GM12801 (cell line): ENCODE data around the gene PTX3.

ENCODE experiments used
- TF ChIP-seq, protein P1 (sequence below): IDR thresholded peaks from one replicate; pipeline ENCODE4 v1.5.1; 2011; ENCODE audit warnings: control low read depth; ENCODE audit not compliant: insufficient read length; ENCODE audit errors: extremely low read depth

The PTX3 gene

DNA sequence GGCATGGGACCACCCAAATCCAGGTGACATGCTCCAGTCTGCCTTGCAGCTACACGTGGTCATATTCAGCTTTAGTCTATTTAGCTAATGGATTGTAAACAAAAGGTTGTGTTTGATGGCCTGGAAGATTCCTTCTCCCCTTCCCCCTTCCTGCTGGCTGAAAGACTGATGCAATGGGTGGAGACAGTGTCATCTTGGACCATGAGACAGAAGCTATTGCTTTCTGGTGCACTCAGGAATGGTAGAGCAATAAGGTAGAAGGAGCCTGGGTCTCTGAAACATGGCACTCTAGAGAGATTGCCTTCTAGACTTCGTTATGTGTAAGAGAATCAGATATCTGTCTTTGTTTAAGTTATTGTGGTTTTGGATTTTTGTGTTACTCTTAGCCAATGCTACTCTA is 25.7 kb upstream of the PTX3 start:
- TF ChIP-seq, protein P1, sequence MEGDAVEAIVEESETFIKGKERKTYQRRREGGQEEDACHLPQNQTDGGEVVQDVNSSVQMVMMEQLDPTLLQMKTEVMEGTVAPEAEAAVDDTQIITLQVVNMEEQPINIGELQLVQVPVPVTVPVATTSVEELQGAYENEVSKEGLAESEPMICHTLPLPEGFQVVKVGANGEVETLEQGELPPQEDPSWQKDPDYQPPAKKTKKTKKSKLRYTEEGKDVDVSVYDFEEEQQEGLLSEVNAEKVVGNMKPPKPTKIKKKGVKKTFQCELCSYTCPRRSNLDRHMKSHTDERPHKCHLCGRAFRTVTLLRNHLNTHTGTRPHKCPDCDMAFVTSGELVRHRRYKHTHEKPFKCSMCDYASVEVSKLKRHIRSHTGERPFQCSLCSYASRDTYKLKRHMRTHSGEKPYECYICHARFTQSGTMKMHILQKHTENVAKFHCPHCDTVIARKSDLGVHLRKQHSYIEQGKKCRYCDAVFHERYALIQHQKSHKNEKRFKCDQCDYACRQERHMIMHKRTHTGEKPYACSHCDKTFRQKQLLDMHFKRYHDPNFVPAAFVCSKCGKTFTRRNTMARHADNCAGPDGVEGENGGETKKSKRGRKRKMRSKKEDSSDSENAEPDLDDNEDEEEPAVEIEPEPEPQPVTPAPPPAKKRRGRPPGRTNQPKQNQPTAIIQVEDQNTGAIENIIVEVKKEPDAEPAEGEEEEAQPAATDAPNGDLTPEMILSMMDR: no peak

DNA sequence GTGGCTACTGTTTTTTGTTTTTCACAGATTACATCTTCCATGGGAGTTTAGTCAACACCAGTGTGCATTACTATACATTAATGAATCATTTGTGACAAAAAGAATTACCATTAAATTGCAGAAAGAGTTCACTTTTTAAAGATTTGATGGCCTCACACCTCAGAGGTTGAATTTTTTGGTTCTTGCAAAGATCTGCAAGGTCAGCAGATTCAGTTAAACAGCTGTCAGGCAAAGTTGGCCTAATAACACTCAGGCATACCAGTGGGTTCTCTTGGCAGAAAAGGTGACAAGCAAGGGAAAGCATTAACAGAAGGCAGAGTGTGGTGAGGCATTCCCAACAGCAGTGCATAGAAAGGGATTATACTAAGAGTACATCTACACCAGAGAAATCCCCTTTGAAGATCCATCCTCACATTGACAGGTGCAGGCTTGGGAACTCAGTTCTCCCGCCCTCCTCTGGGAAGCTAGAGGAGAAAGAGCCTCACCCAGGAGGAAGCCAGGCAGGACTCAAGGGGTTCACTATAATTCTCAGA is 24.3 kb upstream of the PTX3 start:
- TF ChIP-seq, protein P1: no peak

DNA sequence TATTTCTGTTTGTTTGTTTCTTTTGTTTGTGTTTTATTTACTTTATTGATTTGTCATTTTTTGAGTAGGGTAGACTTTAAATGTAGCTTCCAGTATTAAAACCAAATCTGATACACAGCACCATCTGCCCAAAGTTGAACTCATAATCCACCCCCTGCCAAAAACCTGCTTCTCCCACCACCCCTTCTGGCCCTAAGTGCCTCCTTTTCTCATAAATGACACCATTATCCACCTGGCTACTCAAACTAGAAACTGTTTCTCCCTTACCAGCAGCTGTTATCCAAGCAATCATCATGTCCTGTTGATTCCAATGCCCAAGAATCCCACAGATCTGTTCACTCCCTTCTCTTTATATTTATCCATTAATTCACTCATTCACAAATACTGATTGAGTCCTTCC is 21.8 kb upstream of the PTX3 start:
- TF ChIP-seq, protein P1: no peak

DNA sequence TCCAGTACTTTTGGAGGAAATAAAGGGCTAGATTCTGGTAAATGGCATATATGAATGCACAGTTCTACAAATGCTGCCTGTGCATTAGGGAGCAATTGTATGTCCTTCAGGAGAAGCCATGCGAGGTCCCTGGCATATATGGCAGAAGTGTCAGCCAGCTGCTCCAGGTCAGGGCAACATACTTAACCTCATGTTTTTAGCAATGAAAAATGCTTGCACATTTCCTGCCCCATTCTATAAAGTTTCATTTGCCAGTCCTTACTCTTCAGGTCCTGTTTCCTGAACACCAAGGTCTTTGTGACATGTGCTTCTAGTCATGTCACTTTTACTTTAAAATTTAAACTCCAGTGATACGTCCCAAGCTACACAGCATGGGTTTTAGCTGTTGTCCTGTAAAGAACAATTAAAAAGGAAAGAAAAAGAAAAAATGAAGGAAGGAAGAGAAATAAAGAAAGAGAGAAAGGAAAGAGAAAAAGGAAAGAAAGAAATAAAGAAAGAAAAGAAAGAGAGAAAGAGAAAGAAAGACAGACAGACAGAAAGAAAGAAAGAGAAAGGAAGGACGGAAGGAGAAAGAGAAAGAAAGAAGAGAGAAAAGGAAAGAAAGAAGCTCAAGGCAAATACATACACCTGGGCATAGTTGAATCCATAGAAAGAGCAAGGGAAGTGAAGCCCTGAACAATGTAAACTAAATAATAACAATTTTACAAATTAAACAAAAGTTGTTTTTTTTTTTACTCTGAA is 20.1 kb upstream of the PTX3 start:
- TF ChIP-seq, protein P1: no peak

DNA sequence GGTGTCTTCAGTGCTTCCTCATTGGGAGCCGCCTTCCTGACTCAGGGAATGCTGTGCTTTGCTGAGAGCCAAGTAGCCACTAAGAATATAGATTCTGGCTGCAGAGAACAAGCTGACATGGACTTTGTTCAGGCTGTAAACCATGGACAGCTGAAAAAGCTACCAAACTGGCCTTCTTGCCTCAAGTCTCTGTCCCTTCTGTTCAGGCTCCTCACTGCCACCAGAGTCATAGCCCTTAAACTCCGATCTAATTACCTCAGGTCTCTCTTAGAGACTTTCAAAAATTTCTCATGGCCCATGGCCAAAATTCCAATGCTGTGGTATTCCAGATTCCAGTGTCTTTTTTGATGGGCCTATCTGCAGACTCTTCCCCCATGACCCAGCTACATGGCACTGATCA is 19.4 kb upstream of the PTX3 start:
- TF ChIP-seq, protein P1: no peak

DNA sequence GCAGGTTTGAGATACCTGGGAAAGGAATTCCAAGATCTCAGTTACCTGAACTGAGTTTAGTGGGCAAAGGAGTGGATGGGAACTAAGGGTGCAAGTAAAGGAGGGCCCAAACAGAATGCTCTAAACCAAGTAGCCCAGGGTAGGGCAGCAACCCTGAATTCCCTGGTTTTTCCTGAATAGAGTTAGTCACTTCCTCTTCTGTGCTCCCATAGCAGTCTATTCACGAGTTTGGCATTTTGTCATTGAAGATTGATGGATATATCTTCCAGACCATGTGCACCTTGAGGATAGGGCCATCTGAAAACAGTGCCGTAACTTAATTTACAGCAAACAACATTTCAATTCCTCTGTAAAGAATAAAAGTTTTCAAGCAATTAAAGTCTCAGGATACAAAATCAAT is 18.5 kb upstream of the PTX3 start:
- TF ChIP-seq, protein P1: no peak

DNA sequence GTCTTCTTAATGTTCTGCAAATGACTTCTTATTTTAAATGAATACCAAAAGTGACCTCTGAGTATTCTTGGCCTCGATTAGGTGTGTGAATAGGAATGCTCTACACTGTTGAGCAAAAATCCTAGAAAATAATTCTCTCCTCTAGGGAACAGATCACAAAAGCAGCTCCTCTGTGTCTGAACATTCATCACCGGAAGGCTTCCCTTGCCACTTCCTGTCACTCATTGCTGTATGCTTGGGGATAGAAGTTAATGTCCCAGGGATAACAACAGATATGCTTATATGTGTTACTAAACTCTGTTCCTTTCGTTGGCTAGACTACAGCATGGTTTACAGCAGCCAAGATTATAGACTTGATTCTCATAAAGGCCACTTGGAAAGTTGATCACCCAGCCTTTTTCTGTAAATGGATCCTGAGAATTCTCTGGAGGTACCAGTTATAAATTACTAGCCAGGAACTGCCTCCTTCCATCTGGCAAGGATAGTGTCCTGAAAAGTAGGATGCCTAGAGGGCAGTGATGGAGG is 16.0 kb upstream of the PTX3 start:
- TF ChIP-seq, protein P1: no peak
